Measurements from ENCODE around the gene PSAPL1.

PSAPL1 gene

DNA sequence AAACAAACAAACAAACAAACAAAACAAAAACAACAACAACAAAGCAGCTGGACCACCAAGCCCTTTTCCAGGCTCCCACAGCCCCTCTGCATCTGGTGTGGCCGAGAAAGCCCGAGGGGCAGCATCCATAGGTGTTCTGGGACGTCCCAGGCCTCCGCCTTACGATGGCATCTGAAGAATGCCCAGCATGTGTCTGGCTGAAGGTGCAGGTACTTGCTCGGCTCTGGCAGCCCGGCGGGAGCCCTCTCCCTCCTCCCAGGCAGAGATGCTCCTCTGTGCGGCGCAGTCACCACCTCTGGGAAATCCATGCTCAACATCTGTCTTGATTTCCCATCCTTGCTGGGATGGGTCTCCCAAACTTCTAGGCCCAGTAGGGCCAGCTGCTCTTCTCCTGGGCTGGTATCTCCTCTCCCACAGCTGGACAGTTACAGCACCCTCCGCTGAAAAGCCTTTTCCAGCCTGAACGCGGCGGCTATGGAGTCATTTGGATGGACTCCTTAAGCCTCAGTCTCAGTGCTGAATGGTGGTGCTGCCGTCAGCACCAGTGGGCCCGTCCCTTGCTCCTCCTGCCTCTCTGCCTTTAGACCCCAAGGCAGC is 4.3 kb downstream of the PSAPL1 start:
- DNase-seq = no peak

DNA sequence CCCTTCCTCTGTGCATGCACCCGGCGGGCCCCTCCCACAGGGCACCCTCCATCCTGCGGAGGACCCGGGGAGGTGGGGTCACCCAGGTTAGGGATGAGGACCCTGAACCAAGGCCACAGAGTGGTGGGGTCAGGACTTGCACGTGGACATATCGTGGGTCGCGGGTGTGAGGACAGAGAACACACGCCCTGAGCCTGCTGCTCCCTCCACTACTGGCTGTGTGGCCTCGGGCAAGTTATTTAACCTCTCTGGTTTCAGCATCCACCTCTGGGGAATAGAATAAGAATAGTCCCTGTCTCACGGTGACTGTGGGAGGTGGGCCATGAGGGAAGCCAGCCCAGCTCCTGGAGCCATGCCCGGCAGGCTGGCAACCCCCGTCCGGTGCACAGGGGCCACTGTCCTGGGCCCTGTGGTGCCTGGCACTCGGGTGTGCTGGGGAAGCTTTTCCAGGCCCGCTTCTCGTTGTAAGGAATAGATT is 5.1 kb downstream of the PSAPL1 start:
- DNase-seq = no peak

DNA sequence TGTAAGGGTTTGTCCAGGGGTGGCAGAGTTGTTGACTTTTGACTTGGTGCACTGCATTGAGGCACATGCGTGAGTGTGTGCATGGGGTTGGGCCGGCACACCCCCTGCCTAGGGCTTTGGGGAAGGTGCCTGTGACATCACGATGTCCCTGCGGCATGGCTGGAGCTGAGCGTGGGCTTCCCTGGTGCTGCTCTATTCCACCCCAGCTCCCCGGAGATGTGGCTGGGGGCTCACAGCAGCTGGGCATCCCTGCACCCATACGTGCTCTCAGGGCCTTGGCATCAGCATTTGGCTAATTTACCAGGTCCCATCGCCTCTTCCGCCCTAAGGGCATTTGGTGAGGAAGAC is 5.7 kb downstream of the PSAPL1 start:
- no peak for DNase-seq

DNA sequence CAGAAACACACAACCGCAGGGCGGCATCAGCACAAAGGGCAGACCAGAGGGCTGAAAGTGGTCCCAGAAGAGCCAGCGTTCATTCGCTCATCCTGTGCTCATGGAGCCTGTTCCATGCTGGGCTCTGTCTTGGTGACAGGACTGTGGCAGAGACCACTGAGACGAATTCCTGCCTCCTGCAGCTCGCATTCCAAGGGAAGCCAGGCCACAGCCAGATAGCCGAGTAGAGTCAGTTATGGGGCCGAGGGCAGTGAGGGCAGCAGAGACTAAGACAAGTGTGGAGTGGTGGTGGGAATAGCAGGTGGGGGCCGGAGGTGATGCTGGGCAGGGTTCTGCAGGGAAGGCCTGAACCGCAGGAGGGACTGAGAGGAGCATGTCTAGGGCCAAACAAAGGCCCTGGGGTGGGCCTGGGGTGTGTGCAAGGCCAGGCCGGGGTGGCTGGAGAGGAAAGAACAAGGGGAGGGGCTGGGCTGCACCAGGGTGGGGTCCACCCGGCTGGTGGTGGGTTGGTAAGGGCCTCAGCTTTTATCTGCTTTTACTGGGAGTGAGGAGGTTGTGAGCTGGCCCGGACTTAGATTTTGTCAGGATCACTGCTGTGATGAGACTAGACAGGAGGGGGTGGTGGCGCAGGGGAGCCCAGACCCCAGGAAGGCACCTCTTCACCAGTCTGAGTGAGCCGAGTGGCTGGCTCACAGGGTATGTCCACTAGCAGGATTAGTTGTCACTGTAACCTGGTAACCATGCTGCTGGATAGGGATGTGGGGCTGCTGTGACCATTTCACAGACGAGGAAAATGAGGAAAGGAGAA is 6.3 kb downstream of the PSAPL1 start:
- no peak for DNase-seq

DNA sequence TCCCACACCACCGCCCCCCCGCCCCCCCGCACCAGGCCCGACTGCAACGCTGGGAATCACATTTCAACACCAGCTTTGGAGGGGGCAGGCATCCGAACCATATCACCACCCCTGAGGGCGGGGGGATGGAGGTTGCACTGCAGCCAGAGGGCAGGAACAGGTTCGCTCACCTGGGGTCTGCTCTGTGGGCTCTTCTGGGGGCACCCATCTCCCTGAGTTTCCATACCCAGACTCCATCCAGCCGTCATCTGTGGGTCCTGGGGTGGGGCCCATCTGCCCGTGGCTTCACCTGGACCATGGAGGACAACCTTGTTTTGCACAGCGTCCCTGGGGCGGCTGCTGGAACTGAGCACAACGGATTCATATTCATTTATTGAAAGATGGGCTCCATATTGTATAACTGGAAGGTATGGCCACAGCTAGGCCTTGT is 6.9 kb downstream of the PSAPL1 start:
- DNase-seq = no peak

DNA sequence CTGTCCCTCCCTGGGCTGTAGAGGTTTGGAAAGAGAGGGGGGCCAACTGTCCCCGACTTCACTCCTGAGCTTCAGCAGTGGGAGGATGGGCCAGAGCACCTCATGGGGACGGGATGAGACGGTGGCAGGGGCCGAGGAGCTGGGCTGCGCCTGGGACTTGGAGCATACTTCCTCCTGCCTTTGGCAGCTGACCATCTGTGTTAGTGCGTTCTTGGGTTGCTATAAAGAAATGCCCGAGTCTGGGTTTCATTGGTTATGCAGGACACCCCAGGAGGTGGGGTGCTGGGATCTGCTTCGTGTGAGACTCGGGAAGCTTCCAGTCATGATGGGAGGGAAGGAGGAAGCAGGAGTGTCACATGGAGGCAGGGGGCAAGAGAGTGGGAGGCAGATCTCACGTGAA is 7.4 kb downstream of the PSAPL1 start:
- no peak for DNase-seq

DNA sequence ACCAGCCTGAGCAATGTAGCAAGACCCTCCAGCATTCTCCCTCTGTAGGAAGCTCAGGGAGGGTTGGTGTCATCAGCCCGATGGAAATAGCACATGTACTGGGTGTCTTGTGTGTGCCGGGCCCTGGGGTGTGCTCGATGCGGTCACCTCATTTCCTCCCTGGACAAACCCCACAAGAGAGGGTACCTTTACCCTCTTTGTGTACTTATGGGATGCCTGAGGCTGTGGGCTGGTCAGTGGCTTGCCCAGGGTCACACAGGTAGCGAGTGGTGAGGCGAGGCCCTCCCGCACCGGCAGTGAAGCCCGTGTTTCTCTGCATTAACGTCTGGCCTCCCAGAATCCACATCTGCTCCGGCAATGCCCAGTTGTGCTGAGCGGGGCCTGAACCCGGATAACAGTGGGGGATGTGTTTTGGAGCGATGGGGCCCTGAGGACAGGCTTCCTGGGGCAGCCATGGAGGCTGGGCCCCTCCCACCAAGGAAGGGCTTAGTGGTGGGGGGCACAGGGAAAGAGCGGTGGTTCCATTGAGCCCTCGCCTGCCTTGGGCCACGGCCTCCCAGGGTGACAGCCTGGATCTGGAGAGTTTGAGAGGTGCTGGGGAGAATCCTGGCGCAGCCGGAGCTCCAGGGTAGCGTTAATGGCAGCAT is 8.1 kb downstream of the PSAPL1 start:
- DNase-seq = no peak

DNA sequence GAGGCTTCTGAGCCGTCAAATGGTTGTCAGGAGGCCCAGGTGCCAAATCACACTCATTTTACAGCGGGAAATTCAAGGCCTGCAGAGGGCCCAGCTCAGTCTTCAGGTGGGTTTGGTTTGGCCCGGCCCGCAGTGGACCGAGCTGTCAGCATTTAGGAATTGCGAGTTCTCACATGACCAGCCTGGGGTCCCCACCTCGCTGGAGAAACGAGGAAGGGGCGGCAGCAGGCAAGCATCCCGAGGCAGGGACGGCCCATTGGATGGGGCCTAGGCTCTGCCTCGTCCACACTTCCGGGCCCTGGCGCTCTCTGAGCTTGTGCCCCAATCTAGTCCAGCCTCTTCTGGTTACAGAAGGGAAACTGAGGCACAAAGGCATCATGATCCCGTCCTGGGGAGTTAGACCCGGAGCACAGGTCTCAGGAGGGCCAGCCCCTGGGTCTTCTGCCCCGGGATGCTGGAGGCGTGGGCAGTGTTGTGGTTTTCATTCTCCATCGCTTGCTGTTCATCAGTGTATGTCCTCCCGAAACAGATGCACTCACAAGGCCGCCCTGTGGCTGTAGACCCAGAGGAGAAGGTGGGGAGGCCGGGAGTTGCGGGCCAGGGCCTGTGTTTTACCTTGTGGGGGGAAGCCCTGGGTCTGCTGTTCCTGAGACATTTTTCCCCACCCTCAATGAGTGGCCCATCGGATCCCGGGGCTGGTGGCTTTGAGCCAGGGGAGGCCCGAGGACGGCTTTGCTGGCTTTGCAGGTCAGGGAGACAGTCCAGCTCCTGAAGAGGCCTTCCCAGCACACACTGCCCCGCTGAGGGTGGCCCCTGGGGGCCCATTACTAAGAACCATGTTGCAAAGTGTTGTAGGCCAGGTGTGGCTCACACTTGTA is 8.9 kb downstream of the PSAPL1 start:
- DNase-seq = no peak

DNA sequence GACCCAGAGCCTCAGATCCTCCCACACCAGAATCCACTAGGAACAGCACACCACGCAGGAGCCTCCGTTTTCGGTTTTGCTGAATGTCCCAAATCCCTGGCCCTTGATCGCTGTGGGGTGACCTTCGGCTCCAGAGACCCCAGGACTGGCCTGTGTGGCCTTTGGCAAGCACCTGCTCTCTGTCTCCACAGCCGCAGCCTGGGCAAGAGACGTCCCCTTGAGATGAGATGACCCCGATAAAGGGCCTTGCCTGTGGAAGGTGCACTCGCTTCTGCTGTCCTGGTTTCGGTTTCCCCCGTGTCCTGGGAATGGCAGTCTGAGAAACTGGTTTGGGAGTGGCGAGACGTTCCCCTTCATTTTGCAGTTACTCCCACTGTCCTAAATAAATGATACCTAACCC is 9.6 kb downstream of the PSAPL1 start:
- DNase-seq = no peak

DNA sequence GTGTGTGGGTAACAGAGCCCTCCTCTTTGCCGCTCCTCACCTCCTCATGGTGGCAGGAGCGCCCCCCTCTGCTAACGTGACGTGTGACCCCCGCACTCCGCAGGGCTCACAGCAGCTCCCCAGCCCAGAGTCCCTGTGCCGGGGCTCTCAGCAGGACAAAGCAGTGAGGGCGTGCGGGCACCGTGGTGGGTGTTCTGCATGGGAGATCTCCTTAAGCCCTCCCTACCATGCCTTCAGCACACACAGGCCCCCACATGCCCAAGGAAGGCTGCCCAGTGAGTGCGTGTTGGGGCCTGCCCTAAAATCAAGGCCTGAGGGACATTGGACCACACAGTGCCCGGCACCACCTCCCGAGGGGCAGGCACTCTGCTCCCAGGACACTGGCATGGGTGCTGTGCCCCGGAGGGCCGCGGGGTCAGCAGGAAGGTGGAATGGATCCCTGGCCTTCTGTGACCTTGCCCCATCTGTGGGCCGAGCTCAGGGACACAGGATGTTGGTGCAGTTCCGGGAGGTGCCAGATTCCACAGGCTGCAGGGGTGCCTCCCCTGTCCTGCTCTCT is 10.1 kb downstream of the PSAPL1 start:
- DNase-seq = no peak

DNA sequence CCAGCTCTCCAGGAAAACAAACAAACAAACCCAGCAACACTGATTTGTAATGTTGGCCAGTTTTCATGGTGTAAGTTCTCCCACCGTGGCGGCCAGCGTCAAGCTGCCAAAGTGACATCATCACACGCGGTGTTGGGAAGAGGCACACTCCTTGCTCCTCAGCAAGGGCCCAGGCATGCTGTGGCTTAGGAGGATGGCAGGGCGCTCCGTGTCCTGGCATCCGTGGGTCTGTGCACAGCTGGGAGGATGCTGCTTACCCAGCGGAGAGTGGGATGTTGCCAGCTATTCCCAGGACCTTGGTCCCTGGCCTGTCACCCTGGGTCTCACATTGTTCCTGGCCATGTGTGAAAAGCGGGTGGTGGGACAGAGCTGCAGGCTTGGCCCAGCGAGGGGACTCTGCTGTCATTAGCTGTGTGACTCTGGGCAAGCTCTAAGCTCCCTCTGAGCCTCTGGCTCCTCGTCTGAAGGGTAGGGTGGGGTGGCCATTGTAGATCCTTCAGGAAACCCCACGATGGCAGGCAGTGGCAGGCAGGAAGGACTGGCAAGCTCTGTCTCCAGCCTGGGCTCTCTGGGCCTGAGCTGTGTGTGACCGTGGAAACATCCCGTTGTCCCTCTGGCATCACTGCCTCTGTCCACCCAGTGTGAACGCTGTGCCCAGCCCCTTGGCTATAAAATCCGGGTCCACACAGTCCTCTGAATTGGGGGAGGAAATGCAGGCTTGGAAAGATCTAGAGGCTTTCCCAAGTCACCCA is 10.8 kb downstream of the PSAPL1 start:
- DNase-seq = no peak

DNA sequence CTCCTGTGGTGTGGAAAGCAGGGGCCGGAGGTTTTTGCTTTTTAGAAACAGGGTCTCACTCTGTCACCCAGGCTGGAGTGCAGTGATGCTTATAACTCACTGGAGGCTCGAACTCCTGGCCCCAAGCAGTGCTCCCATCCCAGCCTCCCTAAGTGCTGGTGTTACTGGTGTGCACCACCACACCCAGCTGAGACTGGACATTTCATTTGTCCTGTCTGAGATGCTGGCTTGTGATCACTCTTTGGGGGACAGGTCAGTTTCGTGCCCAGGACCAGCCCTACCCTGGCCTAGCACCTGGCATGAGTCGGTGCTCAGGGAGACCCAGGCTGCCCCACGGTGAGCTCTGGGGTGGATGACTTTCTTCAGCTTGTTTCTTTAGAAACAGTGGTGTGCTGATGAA is 11.3 kb downstream of the PSAPL1 start:
- DNase-seq = no peak

DNA sequence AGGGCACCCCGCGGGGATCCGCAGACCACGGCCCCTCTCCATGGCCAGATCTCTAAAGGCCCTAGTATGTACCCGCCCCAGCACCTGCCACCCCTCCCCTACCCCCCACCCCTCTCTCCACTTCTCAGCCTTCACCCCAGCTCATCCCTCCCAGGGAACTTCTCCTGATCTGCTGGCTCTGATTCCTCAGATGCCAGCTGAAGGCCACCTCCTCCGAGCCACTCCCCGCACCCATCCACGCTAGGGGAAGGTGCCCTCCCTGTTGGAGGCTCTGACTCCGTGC is 11.9 kb downstream of the PSAPL1 start:
- DNase-seq = no peak

DNA sequence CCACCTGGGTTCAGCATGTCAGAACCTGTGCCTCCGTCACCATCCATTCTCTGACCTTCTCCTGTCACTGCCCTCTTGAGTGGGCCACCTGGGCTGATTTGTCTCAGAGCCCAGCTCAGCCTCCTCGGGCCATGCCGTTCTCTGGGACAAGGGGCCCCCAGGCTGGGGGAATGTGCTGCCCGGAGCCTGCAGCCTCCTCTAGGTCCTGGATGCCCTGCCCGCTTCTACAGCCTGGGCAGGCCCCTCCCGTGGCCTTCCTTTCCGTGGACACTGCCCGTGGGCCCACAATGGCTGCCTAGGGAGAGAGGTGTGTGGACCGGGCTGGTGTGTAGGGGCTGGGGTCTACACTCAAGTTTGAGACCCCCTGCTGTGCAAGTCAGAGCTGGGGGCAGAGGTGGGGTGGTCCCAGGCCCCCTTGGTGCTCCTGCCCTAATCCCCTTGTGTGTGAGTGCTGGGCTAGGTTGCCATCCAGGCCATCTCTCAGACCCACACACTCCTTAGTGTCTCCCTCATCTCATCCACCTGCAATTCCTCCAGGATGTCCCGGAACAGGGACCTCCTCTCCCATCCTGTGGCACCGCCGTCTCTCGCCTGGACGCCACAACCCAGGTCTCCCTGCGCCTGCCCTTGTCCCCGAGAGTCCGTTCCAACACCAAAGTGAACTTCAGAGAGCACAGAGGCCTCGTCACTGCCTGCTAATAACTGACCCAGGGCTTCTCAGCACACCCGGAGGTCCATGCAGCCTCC is 12.4 kb downstream of the PSAPL1 start:
- no peak for DNase-seq

DNA sequence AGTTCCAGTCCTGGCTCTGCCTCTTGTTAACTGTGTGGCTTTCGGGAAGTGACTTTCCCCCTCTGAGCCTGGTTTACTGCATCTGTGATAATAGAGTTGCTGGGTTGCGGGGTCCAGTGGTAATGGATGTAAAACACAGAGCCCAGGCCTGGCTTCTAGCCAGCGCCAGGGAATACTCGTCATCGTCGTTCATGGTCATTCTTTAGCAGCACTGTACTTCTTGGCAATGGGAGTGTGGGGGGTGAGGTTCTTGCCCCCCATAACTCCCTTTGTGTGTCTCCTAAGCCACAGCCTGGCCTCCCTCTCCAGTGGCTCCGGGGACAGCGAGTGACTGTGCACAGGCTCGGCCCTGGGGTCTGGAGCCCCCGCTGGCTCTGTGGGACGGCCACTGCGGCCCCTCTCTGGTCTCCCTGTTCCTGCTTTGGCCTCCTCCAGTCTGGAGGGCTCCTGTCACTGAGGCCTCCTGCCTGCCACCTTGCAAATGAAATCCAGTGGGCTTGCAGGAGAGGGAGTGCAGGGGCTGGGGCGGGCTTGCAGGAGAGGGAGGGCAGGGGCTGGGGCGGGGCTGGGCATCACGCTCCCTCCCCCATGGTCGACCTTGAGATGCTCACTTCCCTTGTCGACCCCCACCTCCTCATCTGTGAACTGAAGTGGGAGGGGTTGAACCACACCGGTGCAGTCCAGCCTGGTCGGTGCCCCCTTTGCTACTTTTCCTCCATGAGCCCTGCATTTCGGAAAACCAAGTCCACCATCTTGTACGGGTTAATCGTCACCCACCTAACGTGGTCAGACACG is 13.2 kb downstream of the PSAPL1 start:
- no peak for DNase-seq

DNA sequence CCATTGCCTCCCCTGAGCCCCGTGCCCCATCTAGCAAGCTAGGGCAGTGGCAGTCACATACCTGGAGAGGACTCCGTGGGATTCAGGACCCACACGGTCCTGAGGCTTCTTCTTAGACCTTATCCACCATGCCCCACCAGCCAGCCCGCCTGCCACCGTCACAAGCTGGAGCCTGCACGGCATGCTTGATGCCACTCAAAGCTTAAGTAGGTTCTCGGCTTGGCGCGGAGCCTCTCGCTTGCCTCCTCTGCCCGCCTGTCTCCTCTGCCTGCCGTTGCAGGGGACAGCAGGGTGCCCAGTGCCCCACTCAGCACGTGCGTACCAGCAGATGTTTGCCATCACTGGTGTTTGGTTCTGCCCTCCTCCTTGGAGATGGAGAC is 14.1 kb downstream of the PSAPL1 start:
- no peak for DNase-seq

DNA sequence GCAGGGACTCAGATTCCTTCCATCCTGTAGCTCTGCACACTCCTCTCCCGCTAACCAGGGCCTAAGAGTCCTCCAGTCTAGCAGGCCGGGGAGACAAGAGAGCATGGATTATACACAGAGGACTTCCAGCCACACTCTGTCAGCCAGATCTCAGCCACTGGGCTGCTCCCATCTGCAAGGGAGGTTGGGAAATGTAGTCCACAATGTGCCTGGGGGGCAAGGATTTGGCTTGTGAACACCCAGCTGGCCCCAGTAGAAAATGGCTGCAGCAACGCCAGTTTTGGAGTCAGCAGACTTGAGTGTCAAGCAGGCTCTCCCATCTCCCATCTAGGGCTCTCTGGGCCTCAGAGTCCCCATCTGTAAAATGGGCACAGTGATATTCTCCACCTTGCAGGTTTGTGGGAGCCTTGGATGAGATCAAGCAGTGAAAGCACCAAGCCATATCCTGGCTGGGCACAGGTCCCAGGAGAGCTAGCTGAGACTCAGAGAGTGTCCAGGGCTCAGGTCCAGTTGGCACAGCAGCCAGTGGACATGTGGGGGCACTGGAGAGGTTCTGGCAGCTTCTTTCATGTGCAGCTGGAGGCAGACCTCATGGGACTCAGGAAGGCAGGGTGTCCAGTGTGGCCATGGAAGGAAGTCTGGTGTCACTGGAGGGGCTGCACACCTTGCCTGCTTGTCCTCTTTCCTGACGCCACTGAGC is 14.6 kb downstream of the PSAPL1 start:
- DNase-seq = no peak

DNA sequence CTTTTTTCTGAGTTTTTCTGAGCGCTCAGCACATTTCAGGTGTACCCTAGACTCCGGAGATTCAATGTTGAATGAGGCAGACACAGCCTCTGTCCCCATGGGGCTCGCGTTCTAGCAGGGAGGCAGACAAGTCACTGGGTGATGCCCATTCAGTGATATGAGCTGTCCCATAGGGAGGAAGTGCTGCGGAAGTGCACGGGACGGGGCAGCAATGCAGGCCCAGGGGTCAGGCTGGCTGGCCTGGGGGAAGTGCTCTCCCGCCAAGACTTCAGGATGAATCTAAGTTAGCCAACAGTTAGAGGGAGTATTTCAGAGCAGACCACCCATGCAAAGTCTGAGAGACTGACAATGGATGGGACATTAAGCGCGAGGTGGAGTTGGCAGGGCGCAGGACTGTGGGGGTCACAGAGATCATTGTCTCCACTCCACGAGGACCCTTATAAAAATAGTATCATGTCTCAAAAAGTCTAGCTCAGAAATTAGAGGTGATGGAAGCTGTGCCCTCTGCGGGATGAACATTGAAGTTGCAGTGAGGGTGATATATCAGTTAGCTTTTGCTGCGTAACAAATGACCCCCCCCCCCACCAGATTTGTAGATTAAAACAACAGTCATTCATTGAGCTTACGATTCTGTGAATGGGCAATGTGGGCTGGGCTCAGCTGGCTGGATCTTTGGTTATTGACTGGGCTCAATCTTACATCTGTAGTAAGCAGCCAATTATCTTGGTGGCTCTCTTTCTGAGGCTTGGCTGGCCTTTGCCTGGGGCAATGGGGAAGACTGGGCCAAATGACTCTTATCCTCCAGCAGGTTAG is 16.4 kb downstream of the PSAPL1 start:
- no peak for DNase-seq

DNA sequence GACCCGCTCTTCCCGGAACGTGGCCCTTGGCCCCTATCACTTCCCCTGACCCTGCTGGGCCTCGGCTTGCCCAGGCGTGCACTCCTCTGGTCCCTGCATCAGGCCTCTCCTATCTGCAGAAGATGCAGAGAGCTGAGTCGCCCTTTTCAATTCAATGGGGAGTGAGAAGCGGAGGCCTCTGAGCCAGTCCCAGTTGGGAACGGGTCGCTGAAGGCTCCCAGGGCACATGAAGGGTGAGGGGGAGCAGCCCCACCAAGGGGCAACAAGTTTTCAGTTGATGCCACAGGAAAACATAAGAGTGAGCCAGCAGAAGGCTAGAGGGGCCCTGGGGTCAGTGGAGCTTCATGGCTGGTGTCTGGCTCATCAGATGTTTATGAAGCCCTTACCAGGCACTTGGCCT is 17.1 kb downstream of the PSAPL1 start:
- DNase-seq = no peak
